Fibroblast of skin of left biceps (primary cell): ENCODE measurements around the gene DAND5.

Experiments used
- DNase-seq, 2 experiments: peaks; one replicate each; pipeline ENCODE4 v3.0.0-alpha.2; 2013; ENCODE audit warnings: low read depth in 2 of 2

Gene DAND5

GRCh38 chr19:13010038-13010991 lies 40.9 kb downstream of the DAND5 start:
- no peak for DNase-seq

DNA sequence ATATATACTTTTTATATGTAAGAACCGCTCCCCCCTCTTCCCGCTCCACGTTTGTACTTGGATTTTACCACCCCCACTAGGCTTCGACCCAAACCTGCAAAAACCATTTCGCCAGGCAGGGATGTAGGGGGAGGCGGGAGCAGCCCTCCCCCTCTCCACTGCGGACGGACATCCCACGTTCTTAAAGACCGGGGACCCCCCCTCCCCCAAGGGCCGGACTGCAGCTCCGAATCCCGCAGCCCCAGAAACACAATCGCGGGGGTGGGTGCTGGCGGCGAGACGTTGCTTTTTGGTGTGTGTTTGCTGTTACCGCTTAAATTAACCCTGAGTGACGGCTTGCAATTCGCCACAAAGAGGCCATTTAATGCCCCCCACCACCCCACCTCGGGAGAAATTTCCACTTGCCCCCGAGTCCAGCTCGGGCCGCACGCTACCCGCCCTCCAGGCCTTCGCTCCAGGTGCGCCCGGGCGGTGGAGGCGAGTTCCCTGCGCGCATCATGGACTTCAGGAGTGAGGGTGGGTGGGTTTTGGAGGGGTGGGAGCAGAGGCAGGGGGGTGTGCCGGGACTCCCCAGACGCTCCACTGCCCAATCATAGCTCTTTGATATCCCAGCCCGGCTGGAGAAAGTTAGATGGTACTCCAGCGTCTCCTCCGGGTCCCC lies 41.7 kb downstream of the DAND5 start:
- DNase-seq, result no peak

- DNase-seq, result no peak
These were observed 42.4 kb downstream of the DAND5 start for GRCh38 chr19:13011653-13012389.

DNA sequence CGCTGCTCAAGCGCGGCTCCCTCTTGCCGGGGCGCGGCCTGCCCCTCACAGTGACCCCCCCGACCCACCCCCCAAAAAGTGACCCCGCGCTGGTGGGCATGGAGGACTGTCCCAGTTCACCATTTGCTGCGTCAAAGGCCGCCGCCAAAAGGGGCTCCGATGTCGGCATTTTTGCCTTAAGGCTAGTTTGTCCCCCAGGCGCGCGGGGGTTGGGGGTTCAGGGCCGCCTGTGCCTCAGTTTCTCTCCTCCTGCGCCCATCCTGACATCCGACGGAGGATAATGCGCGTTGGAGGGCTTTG lies 43.0 kb downstream of the DAND5 start:
- DNase-seq, result no peak

DNA sequence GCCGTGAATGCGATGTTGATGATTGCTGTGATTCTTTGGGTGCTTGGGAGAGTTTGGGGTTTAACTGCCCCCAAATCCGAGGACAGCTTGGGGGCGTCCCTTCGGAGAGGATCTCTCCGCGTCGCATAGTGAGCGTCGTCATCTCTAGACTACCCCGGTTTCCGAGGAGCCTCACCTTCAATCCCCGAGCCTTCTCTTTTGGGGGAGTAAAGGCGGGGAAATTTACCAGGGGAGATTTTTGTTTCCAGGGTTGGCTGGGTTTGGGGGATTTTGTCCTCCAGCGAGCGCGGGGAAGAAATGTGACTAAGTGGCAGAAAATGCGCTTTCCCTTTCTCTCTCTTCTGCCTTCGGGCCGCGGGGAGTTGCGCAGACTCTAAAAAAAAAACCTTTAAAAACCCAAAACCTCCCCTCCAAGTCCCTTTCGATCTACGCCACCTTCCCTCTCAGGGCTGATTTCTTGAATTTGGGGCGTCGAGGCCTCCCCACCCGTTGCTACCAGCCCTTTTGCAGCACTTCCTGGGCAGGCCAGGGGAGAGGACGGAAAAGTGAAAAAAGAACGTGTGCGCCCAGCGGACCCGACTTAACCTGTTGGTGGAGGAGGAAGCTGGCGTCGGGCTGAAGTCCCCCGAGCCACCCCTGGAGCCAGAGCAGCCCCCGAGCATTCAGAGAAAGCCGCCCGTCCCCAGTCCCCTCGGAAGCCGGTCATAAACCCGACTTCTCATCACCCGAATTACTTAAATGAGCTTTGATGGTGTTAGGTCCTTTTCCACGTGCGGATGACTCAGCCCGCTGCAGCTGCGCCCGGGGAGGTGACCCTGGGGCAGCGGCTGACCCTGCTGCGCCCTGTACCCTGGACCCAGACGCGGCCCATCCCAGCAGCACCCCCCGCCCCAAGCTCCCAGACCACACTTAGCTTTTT lies 43.6 kb downstream of the DAND5 start:
- DNase-seq, result no peak

DNA sequence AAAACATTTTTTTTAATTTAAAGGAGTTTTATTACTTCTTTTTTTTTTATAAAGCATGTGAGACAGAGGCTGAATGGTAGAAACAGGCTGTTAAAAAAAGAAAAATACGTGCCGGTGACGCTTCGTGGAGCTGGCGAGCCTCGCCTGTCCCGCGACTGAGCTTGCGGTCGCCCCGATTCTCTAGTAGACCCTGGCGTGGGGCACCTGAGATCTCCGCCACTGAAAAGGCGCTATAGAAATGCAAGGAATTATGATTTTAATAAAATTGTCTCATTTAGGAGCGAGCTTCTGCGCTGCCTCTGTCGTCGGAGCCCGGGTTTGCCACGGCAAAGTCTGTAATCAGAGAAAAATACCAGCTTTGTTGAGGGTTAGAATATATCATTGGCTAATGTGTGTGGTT lies 44.3 kb downstream of the DAND5 start:
- no peak for DNase-seq

DNA sequence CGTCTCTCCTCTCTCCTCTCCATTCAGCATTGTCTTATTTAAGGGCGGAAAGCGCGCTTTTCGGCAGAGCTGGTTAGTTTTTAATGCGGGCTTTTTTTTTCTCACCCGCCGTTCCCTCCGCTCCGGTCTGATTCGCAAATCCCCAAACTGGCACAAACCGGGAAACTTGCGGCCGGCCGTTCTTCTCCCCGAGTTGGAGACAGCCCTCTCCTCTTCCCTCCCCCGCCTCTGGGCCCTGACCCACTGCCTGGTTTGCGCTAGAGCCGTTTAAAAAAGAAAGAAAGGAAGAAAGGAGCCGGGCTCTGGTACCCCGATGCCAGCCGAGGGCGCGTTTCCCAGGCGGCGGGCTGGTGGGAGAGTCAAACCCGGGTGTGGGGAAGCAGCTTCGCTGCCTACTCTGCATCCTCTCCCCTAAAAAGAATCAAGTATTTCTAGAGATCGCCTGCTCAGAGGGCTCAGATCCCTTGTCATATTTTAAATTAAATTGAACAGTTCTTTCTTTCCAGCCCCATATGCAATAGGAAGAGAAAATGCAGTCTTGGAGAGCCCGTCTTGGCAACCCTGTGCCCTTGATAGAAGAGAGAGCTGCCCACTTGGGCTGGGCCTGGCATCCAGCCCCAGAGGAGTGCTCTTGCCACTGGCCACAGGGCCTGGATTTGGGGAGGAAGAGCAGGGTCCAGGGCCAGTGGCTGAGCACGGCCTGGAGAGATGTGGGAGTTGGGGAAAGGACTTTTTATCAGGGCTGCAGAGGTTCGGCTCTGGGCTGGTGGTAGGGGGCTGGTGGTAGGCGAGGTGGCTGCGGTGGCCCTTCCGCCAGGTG lies 44.9 kb downstream of the DAND5 start:
- DNase-seq, result no peak

DNA sequence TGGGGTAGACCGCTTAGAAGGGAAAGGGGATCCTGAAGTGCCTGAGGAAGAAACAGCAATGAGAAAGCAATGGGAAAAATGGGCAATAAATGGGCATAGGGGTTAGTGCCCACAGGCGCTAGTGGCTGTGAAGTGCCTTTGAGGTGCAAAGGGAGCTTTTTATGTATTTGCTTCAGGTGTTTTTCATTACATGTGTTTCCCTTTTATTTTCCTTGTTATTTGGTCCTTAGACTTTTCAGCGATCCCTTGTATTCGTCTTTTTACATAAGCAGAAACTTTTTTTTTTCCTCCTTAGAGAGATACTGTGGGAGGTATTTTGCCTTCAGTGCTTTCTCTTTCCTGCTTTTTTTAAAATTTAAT lies 45.5 kb downstream of the DAND5 start:
- no peak for DNase-seq

DNA sequence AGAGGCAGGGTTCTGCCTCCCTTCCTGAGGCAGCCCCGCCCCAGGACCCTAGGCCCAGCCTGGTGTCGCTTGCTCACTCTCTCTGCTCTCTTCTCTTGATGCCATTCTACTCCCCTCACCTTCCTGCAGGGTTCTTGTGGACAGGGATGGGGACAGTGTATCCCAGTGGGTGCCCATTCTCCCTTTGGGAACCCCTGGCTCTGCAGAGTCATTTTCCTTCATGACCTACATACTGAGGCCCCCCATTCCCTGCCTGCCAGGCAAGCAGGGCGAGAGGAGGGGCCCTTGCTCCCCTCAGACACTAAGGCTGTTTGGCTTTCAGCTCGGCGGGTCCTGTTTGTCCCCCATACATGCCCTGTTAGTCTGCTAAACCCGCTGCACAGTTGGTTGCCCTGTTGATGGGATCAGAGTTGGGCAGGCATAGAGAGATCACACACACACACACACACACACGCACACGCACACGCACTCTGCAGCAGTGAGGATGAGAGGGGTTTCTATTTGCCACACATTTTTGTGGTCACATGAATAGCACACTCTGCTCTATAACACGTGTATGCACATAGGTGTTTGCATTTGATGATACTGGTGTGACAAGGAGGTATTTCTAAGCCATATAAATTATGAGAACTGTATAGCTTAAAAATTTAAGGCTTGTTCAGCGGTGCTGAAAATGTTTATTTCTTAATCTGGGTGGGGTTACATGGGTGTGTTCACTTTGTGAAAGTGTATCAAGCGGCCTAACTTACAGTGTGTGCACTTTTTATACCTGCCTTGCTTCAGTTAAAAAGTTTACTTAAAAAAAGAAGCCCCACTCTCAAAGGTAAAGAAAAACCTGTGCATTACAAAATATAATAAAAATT lies 46.2 kb downstream of the DAND5 start:
- DNase-seq, result no peak

GRCh38 chr19:13016245-13016627 lies 46.9 kb downstream of the DAND5 start:
- no peak for DNase-seq

DNA sequence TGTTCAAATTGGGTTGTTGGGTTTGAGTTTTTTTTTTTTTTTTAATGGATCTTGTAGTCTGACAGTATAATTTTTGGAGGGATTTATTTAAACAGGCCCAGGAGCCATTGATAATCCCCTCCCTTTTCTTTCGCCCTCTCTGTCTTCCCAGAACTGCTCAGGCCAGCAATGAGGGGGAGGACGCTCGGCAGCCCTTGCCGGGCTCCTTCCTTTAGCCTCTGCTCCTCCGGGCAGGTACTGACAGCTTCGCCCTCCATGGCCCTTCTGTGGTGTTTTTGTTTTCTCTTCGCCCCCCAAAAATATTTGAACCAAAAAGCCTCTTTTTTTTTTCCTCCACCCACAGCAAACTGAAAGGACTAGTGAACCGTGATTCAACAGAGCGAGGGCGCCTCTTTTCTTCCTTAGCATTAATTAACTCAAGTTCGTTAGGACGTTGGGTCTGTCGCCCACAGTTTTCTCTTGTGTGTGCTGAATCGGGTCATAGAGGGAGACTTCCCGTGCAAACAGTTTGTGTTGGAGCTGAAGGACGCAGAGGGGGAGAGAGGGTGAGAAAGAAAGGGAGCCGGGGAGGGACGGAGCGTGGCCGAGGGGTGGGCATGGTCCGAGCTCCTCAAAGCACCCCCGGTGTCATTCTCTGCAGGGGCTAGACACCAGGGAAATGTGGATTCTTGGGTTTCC lies 47.4 kb downstream of the DAND5 start:
- DNase-seq, result no peak

DNA sequence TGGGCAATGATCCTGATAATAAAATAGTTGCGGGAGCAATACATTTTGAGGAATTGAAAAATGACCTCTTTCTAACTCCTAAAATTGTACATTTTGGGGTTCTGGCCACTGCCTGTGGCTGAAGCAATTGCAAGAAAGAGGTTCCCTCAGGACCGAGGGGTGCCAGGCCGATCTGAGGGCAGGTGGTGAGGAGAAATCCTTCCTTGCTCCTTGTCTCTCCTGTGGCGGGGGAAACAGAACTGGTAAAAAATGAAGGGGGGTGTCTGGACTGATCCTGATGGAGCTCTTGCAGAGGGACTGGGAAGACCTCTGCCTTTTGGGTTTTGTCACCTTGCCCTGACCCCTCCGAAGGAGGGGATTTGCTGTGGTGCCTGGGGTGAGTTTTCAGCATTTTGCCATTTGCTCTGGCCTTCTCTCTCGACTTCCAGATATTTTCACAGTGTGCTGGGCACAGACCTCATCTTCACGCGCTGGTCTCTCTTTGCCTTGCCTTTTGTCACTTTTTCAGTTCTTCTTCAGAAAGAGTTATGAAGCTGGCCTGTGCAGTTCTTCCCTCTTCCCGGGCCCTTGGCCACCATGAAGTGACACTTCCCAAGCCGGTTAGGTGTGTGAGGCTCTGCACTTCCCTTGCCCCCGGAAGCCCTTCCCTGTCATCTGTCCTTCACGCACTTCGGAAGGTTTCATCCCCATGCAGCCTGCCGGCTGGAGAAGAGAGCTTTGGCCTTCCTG lies 48.1 kb downstream of the DAND5 start:
- DNase-seq, result no peak

- no peak for DNase-seq
These were observed 48.9 kb downstream of the DAND5 start for GRCh38 chr19:13018035-13018914.

GRCh38 chr19:13019332-13019731 lies 50.0 kb downstream of the DAND5 start:
- DNase-seq, result no peak

GRCh38 chr19:13020002-13020414 lies 50.6 kb downstream of the DAND5 start:
- no peak for DNase-seq

DNA sequence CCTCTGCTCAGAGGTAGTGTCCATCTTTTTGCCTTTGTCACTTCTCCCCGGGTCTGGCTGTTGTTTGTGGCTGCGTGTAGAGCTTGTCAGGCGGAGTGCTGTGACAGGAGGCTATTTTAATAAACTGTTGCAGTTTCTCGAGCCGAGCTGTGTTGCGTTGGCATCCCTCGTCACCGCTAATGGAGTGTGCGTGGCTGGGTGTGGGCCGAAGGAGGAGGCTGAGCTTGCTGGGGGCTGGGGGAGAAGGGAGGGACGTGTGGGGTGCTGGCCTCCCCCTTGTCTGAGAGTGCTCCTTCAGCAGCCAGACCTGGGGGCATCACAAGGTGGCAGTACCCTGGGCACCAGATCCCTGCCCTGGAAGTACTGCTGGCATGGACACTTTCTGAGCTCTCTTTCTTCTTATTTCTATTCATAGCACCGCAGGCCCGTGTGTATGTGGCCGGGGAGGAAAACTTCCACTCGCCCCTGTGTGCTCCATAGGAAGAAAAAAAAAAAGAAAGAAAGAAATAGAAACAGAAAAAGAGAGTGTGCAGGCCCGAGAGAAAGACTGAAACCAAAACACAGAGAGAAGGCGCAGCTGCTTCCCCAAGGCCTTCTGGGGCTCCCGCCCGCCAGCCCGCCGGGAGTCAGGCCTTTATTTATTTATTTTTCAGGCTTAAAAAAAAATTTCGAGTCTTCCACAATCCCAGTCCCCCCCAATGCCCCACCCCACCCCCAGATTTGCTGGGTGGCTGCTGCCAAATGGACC lies 52.9 kb downstream of the DAND5 start:
- DNase-seq, result no peak
